Smooth muscle cell (in vitro differentiated cells): ENCODE results near the gene KIF26B. TPM values are rescaled to one million over a fixed set of nuclear protein-coding genes. Genes with fewer than 3 reads are reported as not detected.

ENCODE experiments used
- DNase-seq: peaks from one replicate; lab custom pipeline; 2025; ENCODE audit not compliant: unreplicated experiment; lab: John Stamatoyannopoulos, UW
- H2AFZ ChIP-seq: fragments of 200-600 bp; sonication (generic); 2 replicates; pipeline ENCODE4 v1.6.0; 2016; ENCODE audit warnings: antibody characterized with exemption, low read depth, mild to moderate bottlenecking
- H3F3A ChIP-seq: fragments of 200-600 bp; sonication (generic); 2 replicates; pipeline ENCODE4 v1.6.0; 2017; ENCODE audit warnings: antibody characterized with exemption, low read depth
- H3K27ac ChIP-seq: fragments of 200-600 bp; sonication (generic); 2 replicates; pipeline ENCODE4 v1.5.1; 2016; ENCODE audit warnings: low read depth, mild to moderate bottlenecking
- H3K27me3 ChIP-seq: fragments of 200-600 bp; sonication (generic); 2 replicates; pipeline ENCODE4 v1.6.1; 2016; ENCODE audit warnings: low read depth, mild to moderate bottlenecking
- H3K36me3 ChIP-seq: fragments of 200-600 bp; sonication (generic); 2 replicates; pipeline ENCODE4 v1.5.1; 2016; ENCODE audit warnings: low read depth
- H3K4me1 ChIP-seq: fragments of 200-600 bp; sonication (generic); 2 replicates; pipeline ENCODE4 v1.5.1; 2016; ENCODE audit warnings: low read depth
- H3K4me2 ChIP-seq: fragments of 200-600 bp; sonication (generic); 2 replicates; pipeline ENCODE4 v1.6.0; 2016; ENCODE audit warnings: mild to moderate bottlenecking
- H3K4me3 ChIP-seq: fragments of 200-600 bp; sonication (generic); 2 replicates; pipeline ENCODE4 v1.5.1; 2016; ENCODE audit warnings: mild to moderate bottlenecking
- H3K79me2 ChIP-seq: fragments of 200-600 bp; sonication (generic); 2 replicates; pipeline ENCODE4 v1.6.0; 2016; ENCODE audit warnings: low read depth, mild to moderate bottlenecking
- H3K9ac ChIP-seq: fragments of 200-600 bp; sonication (generic); 2 replicates; pipeline ENCODE4 v1.6.0; 2016; ENCODE audit warnings: low read depth
- H3K9me3 ChIP-seq: fragments of 200-600 bp; sonication (generic); replicated peaks from 2 replicates; pipeline ENCODE4 v1.5.1; 2016; ENCODE audit warnings: low read depth
- H4K20me1 ChIP-seq: fragments of 200-600 bp; sonication (generic); 2 replicates; pipeline ENCODE4 v1.6.0; 2016; ENCODE audit warnings: low read depth
- CTCF ChIP-seq: fragments of 200-600 bp; sonication (generic); IDR thresholded peaks from 2 replicates; pipeline ENCODE4 v1.5.1; 2017; ENCODE audit warnings: borderline replicate concordance, mild to moderate bottlenecking, antibody characterized with exemption; ENCODE audit not compliant: insufficient read depth, poor library complexity, severe bottlenecking
- WGBS: methylation state at CpG from one replicate; pipeline ENCODE4 v1.1.7; 2016; ENCODE audit warnings: low lambda C conversion rate; 5-methylcytosine and 5-hydroxymethylcytosine counted together
- polyA plus RNA-seq: library from polyadenylated mRNA; unstranded; fragments of >200 nt; fragmentation: Nextera tagmentation; extraction: Ambion mirVana; gene quantifications from 2 replicates; pipeline ENCODE4 v1.2.1, GENCODE V29; 2016
- total RNA-seq: library from RNA; depleted of rRNA; stranded (reverse); fragments of >200 nt; gene quantifications from 2 replicates; pipeline ENCODE4 v1.2.3, GENCODE V29; 2014

Gene KIF26B
- total and polyA plus RNA-seq, 2 experiments from 2014 or later, result 24.9 to 43.3 TPM

- H3K4me3 ChIP-seq, result no peak overlapping the region
- H3K27me3 ChIP-seq, result no peaks in the 10 kb centered on the region
- H3K27ac ChIP-seq, result no peak overlapping the region
- H3K36me3 ChIP-seq, result peaks cover 7% of the 10 kb centered on the region
- no peak for TF ChIP-seq CTCF
- 93% methylated on average over 15 of the region's 15 CpGs for whole genome bisulfite sequencing
- H3F3A ChIP-seq, result peaks cover 6% of the 10 kb centered on the region
- no peaks in the 10 kb centered on the region for H3K4me1 ChIP-seq
- H3K9me3 ChIP-seq, result no peaks in the 10 kb centered on the region
- DNase-seq, result no peak
- H3K79me2 ChIP-seq, result peaks cover 15% of the 10 kb centered on the region
- no peak overlapping the region for H3K4me2 ChIP-seq
- peaks cover 91% of the 10 kb centered on the region for H4K20me1 ChIP-seq
- H2AFZ ChIP-seq, result no peak overlapping the region
- no peak overlapping the region for H3K9ac ChIP-seq
Measured at GRCh38 chr1:245419461-245419978, 264.7 kb downstream of the KIF26B start.

GRCh38 chr1:245419989-245420388, 265.2 kb downstream of the KIF26B start:
- no peak overlapping the region for H3K4me3 ChIP-seq
- no peak overlapping the region for H3K27ac ChIP-seq
- H3K9ac ChIP-seq, result no peak overlapping the region
- no peaks in the 10 kb centered on the region for H3K27me3 ChIP-seq
- peaks cover 89% of the 10 kb centered on the region for H4K20me1 ChIP-seq
- peaks cover 15% of the 10 kb centered on the region for H3K79me2 ChIP-seq
- H2AFZ ChIP-seq, result no peak overlapping the region
- WGBS, result 81% methylated on average over 7 of the region's 7 CpGs
- no peak for TF ChIP-seq CTCF
- peaks cover 6% of the 10 kb centered on the region for H3F3A ChIP-seq
- DNase-seq, result no peak
- H3K36me3 ChIP-seq, result peaks cover 7% of the 10 kb centered on the region
- H3K9me3 ChIP-seq, result no peaks in the 10 kb centered on the region
- no peak overlapping the region for H3K4me2 ChIP-seq
- H3K4me1 ChIP-seq, result no peaks in the 10 kb centered on the region

GRCh38 chr1:245420926-245421325, 266.1 kb downstream of the KIF26B start:
- H3F3A ChIP-seq, result peaks cover 6% of the 10 kb centered on the region
- WGBS, result 94% methylated on average over 2 of the region's 2 CpGs
- peaks cover 15% of the 10 kb centered on the region for H3K79me2 ChIP-seq
- no peak for DNase-seq
- no peaks in the 10 kb centered on the region for H3K27me3 ChIP-seq
- no peak for TF ChIP-seq CTCF
- H3K9me3 ChIP-seq, result no peaks in the 10 kb centered on the region
- H3K4me3 ChIP-seq, result no peak overlapping the region
- H3K36me3 ChIP-seq, result peaks cover 7% of the 10 kb centered on the region
- H3K4me2 ChIP-seq, result no peak overlapping the region
- H4K20me1 ChIP-seq, result peaks cover 85% of the 10 kb centered on the region
- no peak overlapping the region for H2AFZ ChIP-seq
- H3K9ac ChIP-seq, result no peak overlapping the region
- H3K27ac ChIP-seq, result no peak overlapping the region
- H3K4me1 ChIP-seq, result no peaks in the 10 kb centered on the region

- H3K27ac ChIP-seq, result no peak overlapping the region
- H3F3A ChIP-seq, result peaks cover 8% of the 10 kb centered on the region
- no peaks in the 10 kb centered on the region for H3K4me1 ChIP-seq
- H3K9ac ChIP-seq, result no peak overlapping the region
- H3K9me3 ChIP-seq, result no peaks in the 10 kb centered on the region
- H3K4me2 ChIP-seq, result no peak overlapping the region
- no peaks in the 10 kb centered on the region for H3K36me3 ChIP-seq
- peaks cover 89% of the 10 kb centered on the region for H4K20me1 ChIP-seq
- H3K27me3 ChIP-seq, result no peaks in the 10 kb centered on the region
- peaks cover 10% of the 10 kb centered on the region for H3K79me2 ChIP-seq
- TF ChIP-seq CTCF, result no peak
- WGBS, result 64% methylated on average over 4 of the region's 4 CpGs
- DNase-seq, result no peak
- no peak overlapping the region for H2AFZ ChIP-seq
- H3K4me3 ChIP-seq, result no peak overlapping the region
Measured at GRCh38 chr1:245428681-245429080, 273.9 kb downstream of the KIF26B start.
